Prostate gland (tissue), 2 donors: ENCODE measurements around the gene MMD2. TPM values are rescaled to one million over a fixed set of nuclear protein-coding genes. Genes with fewer than 3 reads are reported as not detected.

ENCODE experiments used
- DNase-seq: peaks from one replicate; pipeline ENCODE4 v3.0.0-alpha.2; 2019; ENCODE audit warnings: low spot score
- H3K27ac ChIP-seq, 2 donors: fragments of 200-600 bp; sonication (generic); 2 replicates each; pipeline ENCODE4 v1.5.1; 2017 to 2019
- H3K27me3 ChIP-seq: fragments of 200-600 bp; sonication (generic); replicated peaks from 2 replicates; pipeline ENCODE4 v1.5.1; 2019; ENCODE audit not compliant: insufficient read depth
- H3K36me3 ChIP-seq, 2 donors: fragments of 200-600 bp; sonication (generic); 1 replicate in 1 of 2; 2 replicates in 1 of 2; pipeline versions ENCODE4 v1.5.1 to v1.8.1; 2017 to 2019
- H3K4me1 ChIP-seq: fragments of 200-600 bp; sonication (generic); replicated peaks from 2 replicates; pipeline ENCODE4 v1.5.1; 2019
- H3K4me3 ChIP-seq, 2 donors: fragments of 200-600 bp; sonication (generic); 2 replicates each; pipeline ENCODE4 v1.5.1; 2017 to 2019
- H3K9me3 ChIP-seq: fragments of 200-600 bp; sonication (generic); 2 replicates; pipeline ENCODE4 v1.5.1; 2017
- CTCF ChIP-seq, 4 experiments: fragments of 200-600 bp in 2 of 4; fragments of 450-650 bp in 2 of 4; sonication (generic) in 2 of 4; IDR thresholded peaks; 1 replicate in 3 of 4; 2 replicates in 1 of 4; pipeline ENCODE4 v1.5.1; 2016 to 2019; ENCODE audit warnings: antibody characterized with exemption in 4 of 4, mild to moderate bottlenecking in 2 of 4, moderate library complexity in 2 of 4
- POLR2A ChIP-seq: fragments of 450-650 bp; IDR thresholded peaks from one replicate; pipeline ENCODE4 v1.6.1; 2016; ENCODE audit warnings: antibody characterized with exemption, mild to moderate bottlenecking
- POLR2AphosphoS5 ChIP-seq: sonication (generic); formaldehyde crosslinking; IDR thresholded peaks from one replicate; pipeline ENCODE4 v1.6.1; 2017; ENCODE audit warnings: antibody characterized with exemption
- WGBS: methylation state at CpG from one replicate; pipeline ENCODE4 v1.1.5; 2018; 5-methylcytosine and 5-hydroxymethylcytosine counted together
- intact Hi-C: fragments of 100-400 bp; cut with DNase I; formaldehyde crosslinking; loops from one replicate; pipeline ENCODE4 v1.14.2; 2022
- total RNA-seq, 2 donors: library from RNA; depleted of rRNA; stranded (reverse); fragments of >200 nt; gene quantifications; one replicate each; pipeline ENCODE4 v1.1.0, GENCODE V29; 2016

The MMD2 gene
- total RNA-seq, 2 donors from 2014 or later: 14.7 TPM; not detected in 1

GRCh38 chr7:4886671-4887070 lies 72.3 kb downstream of the MMD2 start:
- intact Hi-C loops: loop anchor here (10.0 kb wide), 1 partner anchor 52 kb away; no protein-coding TSS in a partner anchor

GRCh38 chr7:4885317-4885807 lies 73.6 kb downstream of the MMD2 start:
- no peaks in the 10 kb centered on the region for H3K9me3 ChIP-seq
- TF ChIP-seq CTCF (IDR thresholded peaks at IDR 0.05) (no peak), POLR2AphosphoS5 (no peak)
- no peaks in the 10 kb centered on the region for H3K36me3 ChIP-seq
- 87% methylated on average over 7 of the region's 7 CpGs for WGBS
- H3K27ac ChIP-seq: no peak overlapping the region
- no peaks in the 10 kb centered on the region for H3K27me3 ChIP-seq
- intact Hi-C loops: loop anchor here (10.0 kb wide), 1 partner anchor 51 kb away; no protein-coding TSS in a partner anchor
- no peaks in the 10 kb centered on the region for H3K4me1 ChIP-seq
- DNase-seq: no peak
- H3K4me3 ChIP-seq: no peak overlapping the region

More at GRCh38 chr7:4886671-4887070, 72.3 kb downstream of the MMD2 start:
- H3K27me3 ChIP-seq: no peaks in the 10 kb centered on the region
- no peak for TF ChIP-seq POLR2A
- TF ChIP-seq POLR2AphosphoS5: no peak
- no peak for TF ChIP-seq CTCF (IDR thresholded peaks at IDR 0.05)
- no peaks in the 10 kb centered on the region for H3K9me3 ChIP-seq
- no peak for DNase-seq
- H3K4me3 ChIP-seq: no peak overlapping the region
- no peak overlapping the region for H3K27ac ChIP-seq
- no peaks in the 10 kb centered on the region for H3K36me3 ChIP-seq
- H3K4me1 ChIP-seq: no peaks in the 10 kb centered on the region
- WGBS: 61% methylated on average over 1 of the region's 1 CpG

- intact Hi-C loops: loop anchor here (5.0 to 10.0 kb wide), 2 partner anchors 49 to 87 kb away; no protein-coding TSS in a partner anchor
- TF ChIP-seq POLR2AphosphoS5 (no peak), POLR2A (no peak), CTCF (IDR thresholded peaks at IDR 0.05) (no peak)
- Histone ChIP-seq H3K4me1 (no peaks in the 10 kb centered on the region), H3K4me3 (no peak overlapping the region), H3K27ac (no peak overlapping the region), H3K27me3 (no peaks in the 10 kb centered on the region), H3K9me3 (no peaks in the 10 kb centered on the region), H3K36me3 (no peaks in the 10 kb centered on the region)
- WGBS: 79% methylated on average over 10 of the region's 10 CpGs
- no peak for DNase-seq
Measured at GRCh38 chr7:4884164-4884563, 74.8 kb downstream of the MMD2 start.

GRCh38 chr7:4883372-4884144 lies 75.4 kb downstream of the MMD2 start, which contains the start of gene RADIL:
Gene RADIL (minus strand): TSS chr7:4883716. CDS start chr7:4878139, 5,577 bp downstream.
- no peaks in the 10 kb centered on the region for H3K27me3 ChIP-seq
- intact Hi-C loops: loop anchor here (5.0 to 10.0 kb wide), 2 partner anchors 49 to 86 kb away; no protein-coding TSS in a partner anchor
- peak within 1 kb of the TSS; percentile 57 to 59 for H3K27ac ChIP-seq
- no peaks in the 10 kb centered on the region for H3K4me1 ChIP-seq
- DNase-seq: peak; percentile 79
- WGBS: 4% methylated on average over 69 of the region's 72 CpGs
- H3K36me3 ChIP-seq: no peaks in the 10 kb centered on the region
- TF ChIP-seq POLR2A: no peak
- TF ChIP-seq CTCF (IDR thresholded peaks at IDR 0.05): peak; percentile 44 to 79 (median 65)
- TF ChIP-seq POLR2AphosphoS5: peak; percentile 44
- peak within 1 kb of the TSS; percentile 39 to 50 for H3K4me3 ChIP-seq
- no peaks in the 10 kb centered on the region for H3K9me3 ChIP-seq
